Mononuclear cell (primary cell): Measurements from ENCODE around the gene TBC1D5. TPM values are rescaled to one million over a fixed set of nuclear protein-coding genes. Genes with fewer than 3 reads are reported as not detected.
"Not testable (repeated sequence)": the region's sequence is repeated elsewhere in the genome, so short reads cannot be mapped to it uniquely, and the experiment has no call there.

ENCODE experiments used
- H3K27me3 ChIP-seq: 2 replicates; pipeline ENCODE4 v1.6.0; 2011; ENCODE audit warnings: low read length, control low read depth; ENCODE audit not compliant: insufficient read depth
- H3K4me1 ChIP-seq: 2 replicates; pipeline ENCODE4 v1.5.1; 2011; ENCODE audit warnings: mild to moderate bottlenecking, low read length, control low read depth; ENCODE audit not compliant: insufficient read depth
- H3K4me3 ChIP-seq: 2 replicates; pipeline ENCODE4 v1.5.1; 2011; ENCODE audit warnings: mild to moderate bottlenecking, low read length, moderate library complexity
- H3K9me3 ChIP-seq: 2 replicates; pipeline ENCODE4 v1.5.1; 2011; ENCODE audit warnings: low read depth, mild to moderate bottlenecking, control low read depth, low read length
- total RNA-seq: library from RNA; depleted of rRNA; stranded (reverse); fragments of >200 nt; gene quantifications from one replicate; pipeline ENCODE4 v1.2.3, GENCODE V29; 2012

TBC1D5 gene
- total RNA-seq, 1 donor = 78.4 TPM

GRCh38 chr3:17142516-17142915 lies 599.9 kb downstream of the TBC1D5 start:
- Histone ChIP-seq H3K9me3 (no peaks in the 10 kb centered on the region), H3K4me1 (no peaks in the 10 kb centered on the region), H3K4me3 (no peak overlapping the region), H3K27me3 (no peaks in the 10 kb centered on the region)

GRCh38 chr3:17141699-17142098 lies 600.7 kb downstream of the TBC1D5 start:
- Histone ChIP-seq H3K9me3 (no peaks in the 10 kb centered on the region), H3K4me1 (no peaks in the 10 kb centered on the region), H3K27me3 (no peaks in the 10 kb centered on the region), H3K4me3 (no peak overlapping the region)

GRCh38 chr3:17140670-17141505 lies 601.5 kb downstream of the TBC1D5 start:
- Histone ChIP-seq H3K4me3 (no peak overlapping the region), H3K9me3 (no peaks in the 10 kb centered on the region), H3K27me3 (no peaks in the 10 kb centered on the region), H3K4me1 (no peaks in the 10 kb centered on the region)

GRCh38 chr3:17138246-17139039 lies 604.0 kb downstream of the TBC1D5 start:
- no peaks in the 10 kb centered on the region for H3K4me1 ChIP-seq
- H3K27me3 ChIP-seq = no peaks in the 10 kb centered on the region
- H3K9me3 ChIP-seq = no peaks in the 10 kb centered on the region
- H3K4me3 ChIP-seq = no peak overlapping the region

GRCh38 chr3:17137321-17137826 lies 605.1 kb downstream of the TBC1D5 start:
- Histone ChIP-seq H3K4me1 (no peaks in the 10 kb centered on the region), H3K27me3 (no peaks in the 10 kb centered on the region), H3K9me3 (no peaks in the 10 kb centered on the region), H3K4me3 (no peak overlapping the region)

GRCh38 chr3:17136136-17136721 lies 606.2 kb downstream of the TBC1D5 start:
- Histone ChIP-seq H3K9me3 (no peaks in the 10 kb centered on the region), H3K4me1 (no peaks in the 10 kb centered on the region)

GRCh38 chr3:17135696-17136095 lies 606.7 kb downstream of the TBC1D5 start:
- no peak overlapping the region for H3K4me3 ChIP-seq
- no peaks in the 10 kb centered on the region for H3K27me3 ChIP-seq
- H3K9me3 ChIP-seq = no peaks in the 10 kb centered on the region
- no peaks in the 10 kb centered on the region for H3K4me1 ChIP-seq

More at GRCh38 chr3:17136136-17136721, 606.2 kb downstream of the TBC1D5 start:
- Histone ChIP-seq H3K27me3 (no peaks in the 10 kb centered on the region), H3K4me3 (no peak overlapping the region)

- Histone ChIP-seq H3K4me3 (no peak overlapping the region), H3K27me3 (no peaks in the 10 kb centered on the region), H3K4me1 (no peaks in the 10 kb centered on the region), H3K9me3 (no peaks in the 10 kb centered on the region)
Measured at GRCh38 chr3:17133632-17134545, 608.5 kb downstream of the TBC1D5 start.

GRCh38 chr3:17132286-17133115 lies 609.9 kb downstream of the TBC1D5 start:
- H3K4me3 ChIP-seq = no peak overlapping the region
- H3K4me1 ChIP-seq = no peaks in the 10 kb centered on the region
- H3K9me3 ChIP-seq = no peaks in the 10 kb centered on the region
- no peaks in the 10 kb centered on the region for H3K27me3 ChIP-seq

GRCh38 chr3:17130956-17131355 lies 611.5 kb downstream of the TBC1D5 start:
- no peaks in the 10 kb centered on the region for H3K4me1 ChIP-seq
- H3K4me3 ChIP-seq = no peak overlapping the region
- H3K9me3 ChIP-seq = no peaks in the 10 kb centered on the region
- no peaks in the 10 kb centered on the region for H3K27me3 ChIP-seq

GRCh38 chr3:17129556-17129955 lies 612.9 kb downstream of the TBC1D5 start:
- Histone ChIP-seq H3K27me3 (no peaks in the 10 kb centered on the region), H3K4me3 (no peak overlapping the region), H3K4me1 (no peaks in the 10 kb centered on the region), H3K9me3 (no peaks in the 10 kb centered on the region)

- not testable (repeated sequence) for H3K4me3 ChIP-seq, H3K4me1 ChIP-seq, H3K27me3 ChIP-seq, H3K9me3 ChIP-seq
Measured at GRCh38 chr3:17128671-17129070, 613.8 kb downstream of the TBC1D5 start.

- Histone ChIP-seq H3K27me3 (no peaks in the 10 kb centered on the region), H3K9me3 (no peaks in the 10 kb centered on the region), H3K4me1 (no peaks in the 10 kb centered on the region), H3K4me3 (no peak overlapping the region)
Measured at GRCh38 chr3:17125738-17126442, 616.5 kb downstream of the TBC1D5 start.
